Body of pancreas (tissue), 4 donors: ENCODE measurements around the gene BTNL2.

Source experiments
- CTCF ChIP-seq, 7 experiments: fragments of 450-650 bp in 4 of 7; fragments of 200-600 bp in 3 of 7; sonication (generic) in 3 of 7; IDR thresholded peaks; one replicate each; pipeline ENCODE4 v1.5.1; 2016 to 2019; ENCODE audit warnings: antibody characterized with exemption in 7 of 7
- POLR2A ChIP-seq, 3 donors: fragments of 450-650 bp; IDR thresholded peaks; one replicate each; pipeline ENCODE4 v1.6.1; 2016; ENCODE audit warnings: antibody characterized with exemption in 3 of 3, mild to moderate bottlenecking in 2 of 3

DNA sequence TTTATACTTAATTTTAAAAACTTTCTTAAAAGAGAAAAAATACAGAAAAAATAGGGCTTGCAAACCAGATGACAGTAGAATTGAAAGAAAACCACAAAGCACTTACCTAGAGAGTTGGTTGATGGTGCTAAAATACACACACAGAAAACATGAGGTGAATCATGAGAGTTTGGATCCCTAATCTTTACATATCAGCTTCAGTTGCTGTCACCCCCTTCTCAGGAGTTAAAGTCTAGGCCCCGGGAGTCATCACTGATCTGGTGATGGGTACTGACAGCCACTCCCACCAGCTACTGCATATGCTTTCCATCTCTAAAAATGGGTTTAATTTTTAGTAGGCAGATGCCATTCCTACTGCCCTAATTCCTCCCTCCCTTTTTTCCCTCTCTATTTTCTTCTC, 52.0 kb downstream of the BTNL2 start:
- TF ChIP-seq POLR2A (IDR thresholded peaks at IDR 0.05) (no peak), CTCF (IDR thresholded peaks at IDR 0.05) (no peak)
